Caco-2 (cell line): ENCODE data around the gene ACOX1. TPM values are rescaled to one million over a fixed set of nuclear protein-coding genes. Genes with fewer than 3 reads are reported as not detected.
"Not testable (repeated sequence)": the region's sequence is repeated elsewhere in the genome, so short reads cannot be mapped to it uniquely, and the experiment has no call there.

Experiments
- BruUV-seq: library from RNA; stranded (reverse); fragments of 400-500 nt; replicated peaks from 2 replicates; lab custom pipeline; 2021; lab: Mats Ljungman, UMichigan
- CTCF ChIA-PET: fragments of 300-600 bp; sonication (Branson Sonifier 250); formaldehyde crosslinking; loops from one replicate; lab custom pipeline; 2022; ENCODE audit warnings: antibody characterized with exemption; lab: Charles Lee
- POLR2A ChIA-PET: fragments of 300-600 bp; sonication (Branson Sonifier 250); formaldehyde crosslinking; loops from one replicate; lab custom pipeline; 2022; ENCODE audit warnings: antibody characterized with exemption; lab: Charles Lee
- DNase-seq, 2 experiments: peaks; one replicate each; pipeline versions ENCODE4 v3.0.0 to v3.0.0-alpha.2; 2020 to 2022
- H3K27me3 ChIP-seq: replicated peaks from 2 replicates; pipeline ENCODE4 v1.6.0; 2011; ENCODE audit warnings: low read length; ENCODE audit not compliant: control insufficient read depth, insufficient read depth
- H3K36me3 ChIP-seq: 2 replicates; pipeline ENCODE4 v1.5.1; 2011; ENCODE audit warnings: low read length; ENCODE audit not compliant: control insufficient read depth, insufficient read depth
- H3K4me1 ChIP-seq: fragments of 250-450 bp; sonication (Bioruptor Pico); 2 replicates; pipeline ENCODE4 v1.5.1; 2020; ENCODE audit warnings: mild to moderate bottlenecking
- H3K4me3 ChIP-seq: 2 replicates; pipeline ENCODE4 v1.5.1; 2011; ENCODE audit warnings: low read depth, mild to moderate bottlenecking, control low read depth, low read length
- H3K9me3 ChIP-seq: fragments of 250-450 bp; sonication (Bioruptor Pico); 2 replicates; pipeline ENCODE4 v1.5.1; 2020; ENCODE audit warnings: mild to moderate bottlenecking, moderate library complexity
- H3K27ac Mint-ChIP-seq: one replicate; pipeline ENCODE4 v1.8.0; 2022; ENCODE audit warnings: mixed read lengths; ENCODE audit not compliant: unreplicated experiment
- H3K27me3 Mint-ChIP-seq: one replicate; pipeline ENCODE4 v1.8.0; 2022; ENCODE audit warnings: mixed read lengths; ENCODE audit not compliant: insufficient read depth, unreplicated experiment
- H3K36me3 Mint-ChIP-seq: one replicate; pipeline ENCODE4 v1.8.0; 2022; ENCODE audit warnings: mild to moderate bottlenecking, mixed read lengths; ENCODE audit not compliant: insufficient read depth, unreplicated experiment
- H3K4me1 Mint-ChIP-seq: one replicate; pipeline ENCODE4 v1.8.0; 2022; ENCODE audit warnings: low read depth, mixed read lengths; ENCODE audit not compliant: unreplicated experiment
- H3K4me3 Mint-ChIP-seq: one replicate; pipeline ENCODE4 v1.8.0; 2022; ENCODE audit warnings: mild to moderate bottlenecking, moderate library complexity, mixed read lengths; ENCODE audit not compliant: unreplicated experiment
- H3K9me3 Mint-ChIP-seq: one replicate; pipeline ENCODE4 v1.8.0; 2022; ENCODE audit warnings: mixed read lengths; ENCODE audit not compliant: unreplicated experiment
- intact Hi-C: fragments of 100-400 bp; cut with micrococcal nuclease; formaldehyde crosslinking; loops from one replicate; pipeline ENCODE4 v1.10.0; 2022; ENCODE audit not compliant: unreplicated experiment
- total RNA-seq: library from RNA; stranded (reverse); gene quantifications from 2 replicates; pipeline ENCODE4 v1.2.3, GENCODE V29; 2022
- TF ChIP-seq, protein P1 (sequence below), 2 experiments: fragments of 200-600 bp in 1 of 2; IDR thresholded peaks; 1 replicate in 1 of 2; 2 replicates in 1 of 2; pipeline versions ENCODE4 v1.5.1 to v1.8.0; 2011 to 2022; ENCODE audit warnings: antibody characterized with exemption in 1 of 2, control low read depth in 1 of 2, inconsistent platforms in 1 of 2, low read depth in 1 of 2, low read length in 1 of 2, mild to moderate bottlenecking in 1 of 2, moderate library complexity in 1 of 2; ENCODE audit not compliant: insufficient read depth in 1 of 2, severe bottlenecking in 1 of 2, unreplicated experiment in 1 of 2

ACOX1 gene
- total RNA-seq, 1 experiment from 2014 or later = 48.3 TPM

GRCh38 chr17:75979705-75980187 lies 780 bp upstream of the ACOX1 start:
- intact Hi-C loops = loop anchor here (1.0 to 10.0 kb wide), 4 partner anchors 9 to 195 kb away; partner anchors contain the start of gene UNK
- no peaks in the 10 kb centered on the region for H3K27me3 ChIP-seq
- peaks cover 60% of the 10 kb centered on the region for H3K4me1 ChIP-seq
- Mint-ChIP-seq H3K9me3 (no peaks in the 10 kb centered on the region), H3K27me3 (no peaks in the 10 kb centered on the region), H3K4me1 (peaks cover 46% of the 10 kb centered on the region), H3K4me3 (peak overlapping the region; percentile 97), H3K36me3 (peaks cover 37% of the 10 kb centered on the region), H3K27ac (peak overlapping the region; percentile 100)
- no peaks in the 10 kb centered on the region for H3K9me3 ChIP-seq
- no peaks in the 10 kb centered on the region for H3K36me3 ChIP-seq
- ChIA-PET CTCF (no interaction called here), POLR2A (interaction anchor here (0.6 kb wide), 2 partner anchors 33 to 246 kb away, joined by 3 to 5 read pairs; no protein-coding TSS in a partner anchor)
- DNase-seq = no peak
- TF ChIP-seq, protein P1, sequence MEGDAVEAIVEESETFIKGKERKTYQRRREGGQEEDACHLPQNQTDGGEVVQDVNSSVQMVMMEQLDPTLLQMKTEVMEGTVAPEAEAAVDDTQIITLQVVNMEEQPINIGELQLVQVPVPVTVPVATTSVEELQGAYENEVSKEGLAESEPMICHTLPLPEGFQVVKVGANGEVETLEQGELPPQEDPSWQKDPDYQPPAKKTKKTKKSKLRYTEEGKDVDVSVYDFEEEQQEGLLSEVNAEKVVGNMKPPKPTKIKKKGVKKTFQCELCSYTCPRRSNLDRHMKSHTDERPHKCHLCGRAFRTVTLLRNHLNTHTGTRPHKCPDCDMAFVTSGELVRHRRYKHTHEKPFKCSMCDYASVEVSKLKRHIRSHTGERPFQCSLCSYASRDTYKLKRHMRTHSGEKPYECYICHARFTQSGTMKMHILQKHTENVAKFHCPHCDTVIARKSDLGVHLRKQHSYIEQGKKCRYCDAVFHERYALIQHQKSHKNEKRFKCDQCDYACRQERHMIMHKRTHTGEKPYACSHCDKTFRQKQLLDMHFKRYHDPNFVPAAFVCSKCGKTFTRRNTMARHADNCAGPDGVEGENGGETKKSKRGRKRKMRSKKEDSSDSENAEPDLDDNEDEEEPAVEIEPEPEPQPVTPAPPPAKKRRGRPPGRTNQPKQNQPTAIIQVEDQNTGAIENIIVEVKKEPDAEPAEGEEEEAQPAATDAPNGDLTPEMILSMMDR (IDR thresholded peaks at IDR 0.05; ENCODE audit: insufficient read depth in 1 of 2, low read depth in 1 of 2, low read length in 1 of 2, severe bottlenecking in 1 of 2, unreplicated experiment in 1 of 2) = no peak
- BruUV-seq = TSS peak; percentile 76
- H3K4me3 ChIP-seq = peak overlapping the region; percentile 88

DNA sequence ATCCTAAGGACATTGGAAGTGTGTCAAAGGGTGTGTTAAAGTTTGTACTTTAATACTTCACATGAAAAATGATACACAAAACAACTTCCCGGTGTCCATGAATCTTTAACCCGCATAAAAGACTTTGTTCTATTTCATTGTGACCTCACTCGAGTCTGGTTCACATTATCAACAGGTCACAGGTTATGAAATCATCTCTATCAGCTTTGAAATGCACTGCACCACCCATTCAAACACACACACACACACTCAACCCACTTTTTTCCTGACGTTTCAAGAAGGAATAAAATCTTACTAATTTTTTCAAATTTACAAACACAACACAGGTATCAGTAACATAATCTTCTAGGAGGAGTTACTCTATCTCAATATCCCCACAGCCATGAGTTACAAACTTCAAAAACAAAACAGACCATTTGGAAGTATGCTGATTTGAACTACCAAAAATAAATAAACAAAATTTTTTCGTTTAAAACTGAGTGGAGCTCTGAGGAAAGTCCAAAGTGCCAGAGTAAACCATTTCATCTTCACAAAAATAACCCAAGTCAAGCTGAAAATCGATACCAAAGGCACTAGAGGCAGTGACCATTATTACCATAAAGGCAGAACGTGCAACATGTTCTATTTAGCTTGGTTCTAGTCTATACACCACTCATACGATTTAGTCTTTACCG lies 2.7 kb downstream of the ACOX1 start:
- POLR2A ChIA-PET = no interaction called here
- BruUV-seq = TSS peak; percentile 9
- intact Hi-C loops = loop anchor here (10.0 kb wide), 1 partner anchor 192 kb away; the partner anchor contains the start of gene UNK
- Histone ChIP-seq H3K4me1 (peaks cover 31% of the 10 kb centered on the region), H3K4me3 (no peak overlapping the region), H3K9me3 (no peaks in the 10 kb centered on the region), H3K27me3 (no peaks in the 10 kb centered on the region), H3K36me3 (no peaks in the 10 kb centered on the region; the same call in 1 of the 2 replicates)
- Mint-ChIP-seq H3K9me3 (no peaks in the 10 kb centered on the region), H3K36me3 (peaks cover 63% of the 10 kb centered on the region), H3K27me3 (no peaks in the 10 kb centered on the region), H3K4me3 (peak overlapping the region; percentile 38), H3K27ac (peak overlapping the region; percentile 40), H3K4me1 (peaks cover 28% of the 10 kb centered on the region)
- CTCF ChIA-PET = interaction anchor here (1.0 kb wide), 1 partner anchor 71 kb away, joined by 3 read pairs; the partner anchor contains the start of gene MRPL38
- DNase-seq = no peak
- TF ChIP-seq, protein P1 (IDR thresholded peaks at IDR 0.05; ENCODE audit: insufficient read depth in 1 of 2, low read depth in 1 of 2, low read length in 1 of 2, severe bottlenecking in 1 of 2, unreplicated experiment in 1 of 2) = no peak

DNA sequence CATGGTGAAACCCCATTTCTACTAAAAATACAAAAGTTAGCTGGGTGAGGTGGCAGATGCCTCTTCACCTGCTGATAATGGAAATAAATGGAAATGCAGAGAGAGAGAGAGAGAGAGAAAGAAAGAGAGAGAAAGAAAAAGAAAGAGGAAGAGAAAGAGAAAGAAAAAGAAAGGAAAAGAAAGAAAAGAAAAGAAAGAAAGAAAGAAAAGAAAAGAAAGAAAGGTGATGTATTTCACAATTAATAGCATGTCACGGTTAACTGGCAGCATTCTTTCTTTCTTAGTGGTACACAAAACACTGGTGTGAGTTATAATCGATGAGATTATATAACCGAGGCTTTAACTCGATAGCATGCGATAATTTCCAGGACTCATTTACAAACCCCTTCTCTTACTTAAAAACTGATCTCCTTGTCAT lies 3.2 kb downstream of the ACOX1 start:
- BruUV-seq = no TSS peak
- no peak for DNase-seq
- TF ChIP-seq, protein P1 (IDR thresholded peaks at IDR 0.05; ENCODE audit: insufficient read depth in 1 of 2, low read depth in 1 of 2, low read length in 1 of 2, severe bottlenecking in 1 of 2, unreplicated experiment in 1 of 2) = no peak

DNA sequence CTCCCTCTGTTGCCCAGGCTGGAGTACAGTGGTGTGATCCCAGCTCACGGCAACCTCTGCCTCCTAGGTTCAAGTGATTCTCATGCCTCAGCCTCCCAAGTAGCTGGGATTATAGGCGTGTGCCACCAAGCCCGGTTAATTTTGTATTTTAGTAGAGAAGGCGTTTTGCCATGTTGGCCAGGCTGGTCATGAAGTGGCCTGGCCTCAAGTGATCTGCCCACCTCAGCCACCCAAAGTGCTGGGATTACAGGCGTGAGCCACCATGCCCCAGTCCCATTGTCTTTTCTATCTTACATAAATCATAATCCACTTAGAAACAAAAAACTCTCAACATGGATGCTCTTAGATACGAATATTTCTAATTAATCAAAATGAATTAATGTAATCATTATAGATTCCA lies 3.8 kb downstream of the ACOX1 start:
- H3K4me3 ChIP-seq, H3K27ac Mint-ChIP-seq, BruUV-seq, H3K9me3 Mint-ChIP-seq, H3K27me3 Mint-ChIP-seq, H3K9me3 ChIP-seq, POLR2A ChIA-PET, CTCF ChIA-PET, H3K36me3 ChIP-seq, DNase-seq, H3K27me3 ChIP-seq, H3K4me3 Mint-ChIP-seq: not testable (repeated sequence)
- Mint-ChIP-seq H3K36me3 (peaks cover 74% of the 10 kb centered on the region), H3K4me1 (peaks cover 19% of the 10 kb centered on the region)
- intact Hi-C loops = loop anchor here (10.0 kb wide), 1 partner anchor 190 kb away; the partner anchor contains the start of gene UNK
- H3K4me1 ChIP-seq = peaks cover 28% of the 10 kb centered on the region

More for the DNA sequence above, 3.2 kb downstream of the ACOX1 start:
- H3K27ac Mint-ChIP-seq = peak overlapping the region; percentile 40
- CTCF ChIA-PET = no interaction called here
- peaks cover 68% of the 10 kb centered on the region for H3K36me3 Mint-ChIP-seq
- intact Hi-C loops = loop anchor here (10.0 kb wide), 1 partner anchor 191 kb away; the partner anchor contains the start of gene UNK
- H3K36me3 ChIP-seq = no peaks in the 10 kb centered on the region; the same call in 1 of the 2 replicates
- H3K27me3 ChIP-seq = no peaks in the 10 kb centered on the region
- POLR2A ChIA-PET = no interaction called here
- no peak overlapping the region for H3K4me3 ChIP-seq
- H3K9me3 Mint-ChIP-seq = no peaks in the 10 kb centered on the region
- no peaks in the 10 kb centered on the region for H3K9me3 ChIP-seq
- peaks cover 22% of the 10 kb centered on the region for H3K4me1 Mint-ChIP-seq
- H3K4me3 Mint-ChIP-seq = peak overlapping the region; percentile 38
- H3K27me3 Mint-ChIP-seq = no peaks in the 10 kb centered on the region
- H3K4me1 ChIP-seq = peaks cover 28% of the 10 kb centered on the region
